Stomach smooth muscle (tissue), 2 donors: ENCODE measurements around the gene ATIC.
A peak's percentile ranks its signal among the peaks of the same experiment; 100 is the strongest.

ENCODE experiments used
- H3K27ac ChIP-seq: one replicate; pipeline ENCODE4 v1.7.0; 2013; ENCODE audit warnings: mild to moderate bottlenecking, low read length, inconsistent platforms
- H3K27me3 ChIP-seq, 2 donors: one replicate each; pipeline ENCODE4 v1.7.0; 2013; ENCODE audit warnings: low read length in 2 of 2; ENCODE audit not compliant: insufficient read depth in 2 of 2, control insufficient read depth in 1 of 2
- H3K36me3 ChIP-seq, 2 donors: one replicate each; pipeline ENCODE4 v1.7.0; 2013; ENCODE audit warnings: low read length in 2 of 2; ENCODE audit not compliant: control insufficient read depth in 2 of 2, insufficient read depth in 2 of 2
- H3K4me1 ChIP-seq: one replicate; pipeline ENCODE4 v1.7.0; 2013; ENCODE audit warnings: low read length; ENCODE audit not compliant: control insufficient read depth, insufficient read depth
- H3K4me3 ChIP-seq, 2 donors: one replicate each; pipeline ENCODE4 v1.7.0; 2013; ENCODE audit warnings: low read length in 2 of 2
- H3K9ac ChIP-seq, 2 donors: one replicate each; pipeline ENCODE4 v1.7.0; 2013; ENCODE audit warnings: low read length in 2 of 2, mild to moderate bottlenecking in 1 of 2
- H3K9me3 ChIP-seq, 2 donors: one replicate each; pipeline ENCODE4 v1.7.0; 2013; ENCODE audit warnings: low read length in 2 of 2; ENCODE audit not compliant: control insufficient read depth in 2 of 2
- donor health status: healthy.
- donor health status: Pancreatic carcinoma.

The ATIC gene

GRCh38 chr2:215368493-215368809, 56.6 kb downstream of the ATIC start:
- H3K9ac ChIP-seq, result no peak overlapping the region
- peaks cover 56 to 86% of the 10 kb centered on the region in 2 donors for H3K36me3 ChIP-seq
- H3K27ac ChIP-seq, result no peak overlapping the region
- H3K9me3 ChIP-seq, result no peaks in the 10 kb centered on the region
- no peaks in the 10 kb centered on the region for H3K4me1 ChIP-seq
- H3K27me3 ChIP-seq, result no peaks in the 10 kb centered on the region
- no peak overlapping the region for H3K4me3 ChIP-seq

GRCh38 chr2:215369181-215369760, 57.4 kb downstream of the ATIC start:
- Histone ChIP-seq H3K27ac (no peak overlapping the region), H3K36me3 (peaks cover 54 to 84% of the 10 kb centered on the region in 2 donors), H3K4me1 (no peaks in the 10 kb centered on the region), H3K9ac (no peak overlapping the region), H3K4me3 (no peak overlapping the region), H3K9me3 (no peaks in the 10 kb centered on the region), H3K27me3 (no peaks in the 10 kb centered on the region)

- H3K4me1 ChIP-seq, result no peaks in the 10 kb centered on the region
- peak overlapping the region; percentile 13 for H3K27ac ChIP-seq
- H3K9ac ChIP-seq, result no peak overlapping the region
- no peaks in the 10 kb centered on the region for H3K27me3 ChIP-seq
- H3K9me3 ChIP-seq, result no peaks in the 10 kb centered on the region
- peaks cover 53 to 84% of the 10 kb centered on the region in 2 donors for H3K36me3 ChIP-seq
- H3K4me3 ChIP-seq, result no peak overlapping the region
Measured at GRCh38 chr2:215370112-215370965, 58.5 kb downstream of the ATIC start.

- Histone ChIP-seq H3K27ac (no peak overlapping the region), H3K36me3 (peaks cover 67 to 86% of the 10 kb centered on the region in 2 donors)
Measured at GRCh38 chr2:215371915-215372897, 60.3 kb downstream of the ATIC start.

GRCh38 chr2:215372968-215373649, 61.2 kb downstream of the ATIC start:
- H3K27me3 ChIP-seq, result no peaks in the 10 kb centered on the region
- H3K4me3 ChIP-seq, result no peak overlapping the region
- H3K36me3 ChIP-seq, result peaks cover 65 to 84% of the 10 kb centered on the region in 2 donors
- H3K9me3 ChIP-seq, result no peaks in the 10 kb centered on the region
- H3K9ac ChIP-seq, result no peak overlapping the region
- no peaks in the 10 kb centered on the region for H3K4me1 ChIP-seq
- no peak overlapping the region for H3K27ac ChIP-seq

More at GRCh38 chr2:215371915-215372897, 60.3 kb downstream of the ATIC start:
- no peaks in the 10 kb centered on the region for H3K4me1 ChIP-seq
- no peaks in the 10 kb centered on the region for H3K9me3 ChIP-seq
- H3K9ac ChIP-seq, result no peak overlapping the region
- no peak overlapping the region for H3K4me3 ChIP-seq
- no peaks in the 10 kb centered on the region for H3K27me3 ChIP-seq

- no peak overlapping the region for H3K27ac ChIP-seq
- no peaks in the 10 kb centered on the region for H3K4me1 ChIP-seq
- H3K27me3 ChIP-seq, result no peaks in the 10 kb centered on the region
- no peak overlapping the region for H3K9ac ChIP-seq
- H3K36me3 ChIP-seq, result peaks cover 67 to 88% of the 10 kb centered on the region in 2 donors
- H3K9me3 ChIP-seq, result no peaks in the 10 kb centered on the region
- H3K4me3 ChIP-seq, result no peak overlapping the region
Measured at GRCh38 chr2:215374002-215374401, 62.1 kb downstream of the ATIC start.

- no peaks in the 10 kb centered on the region for H3K4me1 ChIP-seq
- H3K36me3 ChIP-seq, result peaks cover 65 to 86% of the 10 kb centered on the region in 2 donors
- no peak overlapping the region for H3K27ac ChIP-seq
- no peaks in the 10 kb centered on the region for H3K9me3 ChIP-seq
- H3K9ac ChIP-seq, result no peak overlapping the region
- no peaks in the 10 kb centered on the region for H3K27me3 ChIP-seq
- H3K4me3 ChIP-seq, result no peak overlapping the region
Measured at GRCh38 chr2:215374642-215375466, 63.0 kb downstream of the ATIC start.

- no peak overlapping the region for H3K27ac ChIP-seq
- peaks cover 65 to 86% of the 10 kb centered on the region in 2 donors for H3K36me3 ChIP-seq
Measured at GRCh38 chr2:215375467-215375830, 63.6 kb downstream of the ATIC start.

GRCh38 chr2:215376103-215376780, 64.4 kb downstream of the ATIC start:
- H3K4me1 ChIP-seq, result no peaks in the 10 kb centered on the region

More at GRCh38 chr2:215375467-215375830, 63.6 kb downstream of the ATIC start:
- Histone ChIP-seq H3K9me3 (no peaks in the 10 kb centered on the region), H3K9ac (no peak overlapping the region), H3K4me3 (no peak overlapping the region), H3K27me3 (no peaks in the 10 kb centered on the region), H3K4me1 (no peaks in the 10 kb centered on the region)

More at GRCh38 chr2:215376103-215376780, 64.4 kb downstream of the ATIC start:
- Histone ChIP-seq H3K9me3 (no peaks in the 10 kb centered on the region), H3K27ac (no peak overlapping the region), H3K27me3 (no peaks in the 10 kb centered on the region), H3K4me3 (no peak overlapping the region), H3K36me3 (peaks cover 67 to 89% of the 10 kb centered on the region in 2 donors), H3K9ac (no peak overlapping the region)
